ENCODE measurements around the gene HNF1A.

Gene HNF1A

DNA sequence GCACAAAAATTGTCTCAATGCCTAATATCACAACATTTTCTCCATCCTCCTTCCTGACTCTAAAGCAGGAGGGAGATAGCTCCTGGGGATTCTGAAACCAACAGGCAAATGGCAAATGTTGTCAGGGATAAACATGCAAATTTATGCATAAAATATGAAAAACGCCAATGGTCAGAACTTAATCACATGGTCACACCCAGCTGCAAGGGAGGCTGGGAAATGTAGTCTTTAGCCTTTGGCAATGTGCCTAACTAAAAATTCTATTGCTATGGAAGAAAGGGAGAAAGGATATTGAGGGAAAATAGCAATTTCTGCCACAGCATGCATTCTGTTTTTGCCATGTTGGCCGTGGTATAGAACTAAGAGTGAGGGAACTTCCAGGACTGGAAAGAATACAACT is 72.4 kb downstream of the HNF1A start:
- DNase-seq (ENCODE audit: low read depth): peak; percentile 29

All from iris pigment epithelial cell (primary cell).